SJCRH30 (cell line): ENCODE measurements around the gene PLG. TPM values are rescaled to one million over a fixed set of nuclear protein-coding genes. Genes with fewer than 3 reads are reported as not detected.
"Not testable (repeated sequence)": the region's sequence is repeated elsewhere in the genome, so short reads cannot be mapped to it uniquely, and the experiment has no call there.

Experiments
- DNase-seq, 2 experiments: peaks; one replicate each; pipeline ENCODE4 v3.0.0-alpha.2; 2015 to 2020
- H3K27ac ChIP-seq: fragments of 250-450 bp; sonication (Bioruptor Pico); 2 replicates; pipeline ENCODE4 v1.5.1; 2020; ENCODE audit warnings: mild to moderate bottlenecking, moderate library complexity
- H3K27me3 ChIP-seq: fragments of 250-450 bp; sonication (Bioruptor Pico); 2 replicates; pipeline ENCODE4 v1.5.1; 2020; ENCODE audit warnings: mild to moderate bottlenecking, moderate library complexity
- H3K36me3 ChIP-seq: fragments of 250-450 bp; sonication (Bioruptor Pico); 2 replicates; pipeline ENCODE4 v1.5.1; 2020; ENCODE audit warnings: mild to moderate bottlenecking, moderate library complexity
- H3K4me1 ChIP-seq: fragments of 250-450 bp; sonication (Bioruptor Pico); 2 replicates; pipeline ENCODE4 v1.5.1; 2020; ENCODE audit warnings: mild to moderate bottlenecking, moderate library complexity
- H3K4me3 ChIP-seq: fragments of 250-450 bp; sonication (Bioruptor Pico); 2 replicates; pipeline ENCODE4 v1.5.1; 2020; ENCODE audit warnings: mild to moderate bottlenecking, moderate library complexity
- H3K9me3 ChIP-seq: fragments of 250-450 bp; sonication (Bioruptor Pico); replicated peaks from 2 replicates; pipeline ENCODE4 v1.5.1; 2020; ENCODE audit warnings: mild to moderate bottlenecking, moderate library complexity
- total RNA-seq: library from RNA; depleted of rRNA; stranded (reverse); fragments of >200 nt; shearing (Covaris generic); gene quantifications from 2 replicates; pipeline ENCODE4 v1.2.3, GENCODE V29; 2014

PLG gene
- total RNA-seq, 1 experiment from 2014 or later, result 0.20 TPM

DNA sequence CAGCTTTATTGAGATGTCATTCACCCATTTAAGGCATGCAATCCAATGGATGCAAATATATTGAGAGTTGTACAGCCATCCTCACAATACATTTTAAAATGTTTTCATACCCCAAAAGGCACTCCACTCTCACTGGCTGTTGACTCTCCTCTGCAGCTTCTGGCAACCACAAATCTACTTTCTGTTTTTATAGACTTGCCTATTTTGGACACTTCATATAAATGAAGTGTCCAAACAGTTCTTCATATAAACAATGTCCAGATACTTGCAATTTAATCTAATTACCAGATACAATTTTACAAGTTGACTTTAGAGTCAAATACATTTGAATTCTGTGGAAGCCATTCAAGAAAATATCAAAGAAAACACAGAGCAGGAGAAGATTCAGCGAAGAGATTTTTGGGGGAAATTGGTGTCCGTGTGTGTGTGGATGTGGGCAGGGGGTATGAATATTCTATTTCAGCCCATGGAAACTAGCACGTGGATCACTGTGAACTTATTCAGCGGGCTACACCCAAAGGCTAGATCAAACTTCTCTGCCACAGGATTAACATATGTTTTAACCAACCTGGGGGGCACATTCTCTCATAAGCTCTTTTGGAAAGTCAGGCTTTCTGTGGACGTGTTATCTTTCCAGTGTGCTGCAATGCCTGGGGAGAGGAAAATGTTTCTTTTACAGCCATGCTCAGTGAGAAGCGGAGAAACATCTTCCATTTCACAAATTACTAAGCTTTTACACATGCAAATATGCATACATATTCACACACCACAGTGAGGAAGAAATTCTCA is 73.9 kb downstream of the PLG start:
- Histone ChIP-seq H3K36me3 (no peaks in the 10 kb centered on the region), H3K4me3 (no peak overlapping the region), H3K9me3 (0 out of 2 replicates have a peak, but pooled peaks cover 2% of the 10 kb centered on the region), H3K27ac (no peak overlapping the region), H3K4me1 (no peaks in the 10 kb centered on the region), H3K27me3 (peaks cover 13% of the 10 kb centered on the region; the same call in 1 of the 2 replicates)
- no peak for DNase-seq

DNA sequence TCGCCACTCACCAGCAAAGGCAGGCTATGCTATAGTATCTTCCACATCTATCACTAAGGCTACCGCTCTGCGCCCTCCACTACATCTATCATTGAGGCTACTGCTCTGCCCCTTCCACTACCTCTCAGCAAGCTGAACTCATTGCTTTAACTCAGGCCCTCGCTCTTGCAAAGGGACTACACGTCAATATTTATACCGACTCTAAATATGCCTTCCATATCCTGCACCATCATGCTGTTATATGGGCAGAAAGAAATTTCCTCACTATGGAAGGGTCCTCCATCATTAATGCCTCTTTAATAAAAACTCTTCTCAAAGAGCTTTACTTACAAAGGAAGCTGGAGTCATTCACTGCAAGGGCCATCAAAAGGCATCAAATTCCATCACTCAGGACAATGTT is 77.1 kb downstream of the PLG start:
- H3K4me3 ChIP-seq, H3K4me1 ChIP-seq, H3K27ac ChIP-seq, H3K27me3 ChIP-seq, DNase-seq, H3K36me3 ChIP-seq, H3K9me3 ChIP-seq: not testable (repeated sequence)

DNA sequence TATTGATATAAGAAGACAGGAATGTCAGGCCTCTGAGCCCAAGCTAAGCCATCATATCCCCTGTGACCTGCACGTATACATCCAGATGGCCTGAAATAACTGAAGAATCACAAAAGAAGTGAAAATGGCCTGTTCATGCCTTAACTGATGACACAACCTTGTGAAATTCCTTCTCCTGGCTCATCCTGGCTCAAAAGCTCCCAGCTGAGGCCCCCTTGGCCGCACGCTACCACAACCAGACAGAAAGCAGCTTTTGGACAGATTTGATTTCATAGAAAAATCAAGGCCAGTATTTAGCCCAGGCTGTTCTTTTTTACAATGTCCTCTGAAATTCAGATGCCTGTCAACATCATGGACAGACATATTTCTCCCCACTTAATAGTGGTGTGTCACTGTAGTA is 78.6 kb downstream of the PLG start:
- not testable (repeated sequence) for H3K36me3 ChIP-seq, H3K9me3 ChIP-seq, H3K4me1 ChIP-seq, H3K4me3 ChIP-seq, H3K27ac ChIP-seq, H3K27me3 ChIP-seq, DNase-seq

DNA sequence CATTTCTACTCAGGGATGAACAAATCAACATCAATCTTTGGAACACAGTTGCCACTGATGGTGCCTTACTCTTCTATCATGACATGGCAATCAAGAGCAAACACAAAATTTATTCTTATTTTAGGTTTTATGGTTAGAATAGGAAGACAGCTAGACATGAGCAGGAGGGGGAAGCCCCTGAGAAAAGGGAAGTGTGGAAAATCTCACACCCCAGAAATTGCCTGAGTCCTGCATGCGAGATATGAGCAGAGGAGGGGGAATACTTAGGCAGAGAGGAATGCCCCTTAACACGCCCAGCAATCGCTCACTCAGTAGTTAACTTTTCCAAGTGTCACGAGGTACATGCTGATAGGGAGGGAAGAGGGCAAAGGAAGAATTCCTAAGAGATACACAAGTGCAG is 79.3 kb downstream of the PLG start:
- Histone ChIP-seq H3K27me3 (0 out of 2 replicates have a peak, but pooled peaks cover 6% of the 10 kb centered on the region), H3K27ac (no peak overlapping the region), H3K9me3 (0 out of 2 replicates have a peak, but pooled peaks cover 2% of the 10 kb centered on the region), H3K4me1 (no peaks in the 10 kb centered on the region), H3K4me3 (no peak overlapping the region), H3K36me3 (no peaks in the 10 kb centered on the region)
- no peak for DNase-seq

DNA sequence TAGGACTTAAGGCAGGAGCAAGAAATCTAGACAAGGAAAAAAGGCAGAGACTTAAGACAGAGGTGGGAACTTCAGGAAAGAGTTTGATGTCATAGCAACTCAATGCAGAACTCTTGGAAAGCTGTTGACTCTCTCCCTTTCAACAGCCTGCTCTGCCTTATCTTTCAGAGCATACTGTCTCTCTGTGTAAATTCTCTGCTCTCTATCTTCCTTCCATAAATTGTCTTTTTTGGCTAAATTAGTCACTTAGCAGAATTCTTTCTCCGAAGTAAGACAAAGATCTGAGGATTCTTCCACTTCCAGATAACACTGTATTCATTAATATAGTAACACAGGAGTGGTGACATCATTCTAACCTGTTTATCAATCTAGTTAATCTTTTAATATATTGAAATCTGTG is 80.2 kb downstream of the PLG start:
- no peaks in the 10 kb centered on the region for H3K4me1 ChIP-seq
- H3K27ac ChIP-seq, result no peak overlapping the region
- no peaks in the 10 kb centered on the region for H3K27me3 ChIP-seq
- 0 out of 2 replicates have a peak, but pooled peaks cover 2% of the 10 kb centered on the region for H3K9me3 ChIP-seq
- no peak overlapping the region for H3K4me3 ChIP-seq
- no peaks in the 10 kb centered on the region for H3K36me3 ChIP-seq
- DNase-seq, result no peak

DNA sequence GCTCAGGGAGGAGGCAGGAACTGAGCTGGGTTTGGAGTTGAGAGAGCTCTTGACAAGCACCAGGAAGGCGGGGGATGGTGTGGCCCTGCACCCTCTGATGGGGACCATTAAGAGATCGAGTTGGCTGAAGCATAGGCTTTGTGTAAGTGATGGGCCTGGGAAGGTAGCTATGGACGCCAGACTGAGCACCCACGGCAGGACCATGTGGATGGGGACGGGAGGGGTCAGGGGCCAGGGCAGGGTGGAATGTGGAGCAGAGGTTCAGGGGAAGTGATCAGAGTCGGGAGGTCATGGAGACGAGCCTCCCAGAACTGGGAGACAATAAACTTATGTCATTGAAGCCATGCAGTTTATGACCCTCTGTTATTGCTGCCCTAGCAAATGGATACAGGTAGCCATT is 81.7 kb downstream of the PLG start:
- Histone ChIP-seq H3K27ac (no peak overlapping the region), H3K36me3 (no peaks in the 10 kb centered on the region), H3K4me3 (no peak overlapping the region), H3K27me3 (no peaks in the 10 kb centered on the region), H3K9me3 (0 out of 2 replicates have a peak, but pooled peaks cover 2% of the 10 kb centered on the region), H3K4me1 (no peaks in the 10 kb centered on the region)
- DNase-seq, result no peak

DNA sequence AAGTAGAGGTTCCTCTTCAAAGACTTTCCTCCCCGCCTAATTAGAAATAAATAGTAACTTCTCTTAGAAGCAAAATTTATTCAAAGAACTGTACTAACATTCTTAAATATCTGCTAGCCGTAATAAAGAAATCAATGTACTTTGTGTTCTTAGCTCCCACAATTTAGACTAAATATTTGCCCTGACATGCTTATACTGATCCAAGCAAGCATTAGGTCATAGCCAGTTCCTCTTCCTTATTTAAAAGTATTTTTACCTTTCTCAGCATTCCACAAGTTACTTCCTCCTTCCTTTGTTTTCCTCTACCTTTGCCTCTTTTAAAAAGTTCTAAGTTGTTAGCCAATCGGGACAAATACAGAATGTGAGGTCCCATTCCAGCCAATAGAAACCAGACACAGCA is 86.1 kb downstream of the PLG start:
- not testable (repeated sequence) for H3K27me3 ChIP-seq, H3K9me3 ChIP-seq, DNase-seq, H3K4me3 ChIP-seq, H3K36me3 ChIP-seq, H3K4me1 ChIP-seq, H3K27ac ChIP-seq

DNA sequence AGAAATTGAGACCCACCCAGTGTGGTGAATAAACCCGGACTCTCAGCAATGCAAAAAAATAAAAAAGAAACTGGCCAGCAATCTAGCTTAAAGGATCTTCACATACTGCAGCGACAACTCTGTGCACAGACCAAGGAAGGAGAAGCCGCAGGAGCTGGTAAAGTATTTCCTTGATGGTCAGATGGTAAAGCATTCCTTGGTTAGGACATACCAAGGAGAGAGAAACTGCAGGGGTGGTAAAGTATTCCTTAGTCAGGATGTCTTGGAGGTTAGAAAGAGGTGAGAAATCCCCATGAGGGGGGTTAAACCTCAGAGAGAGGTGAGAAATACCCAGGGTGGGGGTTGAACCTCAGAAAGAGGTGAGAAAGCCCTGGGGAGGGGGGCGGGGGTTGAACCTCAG is 86.8 kb downstream of the PLG start:
- Histone ChIP-seq H3K4me3 (no peak overlapping the region), H3K27ac (no peak overlapping the region), H3K27me3 (no peaks in the 10 kb centered on the region), H3K36me3 (no peaks in the 10 kb centered on the region), H3K9me3 (no peaks in the 10 kb centered on the region), H3K4me1 (peaks cover 4% of the 10 kb centered on the region; the same call in 1 of the 2 replicates)
- no peak for DNase-seq

DNA sequence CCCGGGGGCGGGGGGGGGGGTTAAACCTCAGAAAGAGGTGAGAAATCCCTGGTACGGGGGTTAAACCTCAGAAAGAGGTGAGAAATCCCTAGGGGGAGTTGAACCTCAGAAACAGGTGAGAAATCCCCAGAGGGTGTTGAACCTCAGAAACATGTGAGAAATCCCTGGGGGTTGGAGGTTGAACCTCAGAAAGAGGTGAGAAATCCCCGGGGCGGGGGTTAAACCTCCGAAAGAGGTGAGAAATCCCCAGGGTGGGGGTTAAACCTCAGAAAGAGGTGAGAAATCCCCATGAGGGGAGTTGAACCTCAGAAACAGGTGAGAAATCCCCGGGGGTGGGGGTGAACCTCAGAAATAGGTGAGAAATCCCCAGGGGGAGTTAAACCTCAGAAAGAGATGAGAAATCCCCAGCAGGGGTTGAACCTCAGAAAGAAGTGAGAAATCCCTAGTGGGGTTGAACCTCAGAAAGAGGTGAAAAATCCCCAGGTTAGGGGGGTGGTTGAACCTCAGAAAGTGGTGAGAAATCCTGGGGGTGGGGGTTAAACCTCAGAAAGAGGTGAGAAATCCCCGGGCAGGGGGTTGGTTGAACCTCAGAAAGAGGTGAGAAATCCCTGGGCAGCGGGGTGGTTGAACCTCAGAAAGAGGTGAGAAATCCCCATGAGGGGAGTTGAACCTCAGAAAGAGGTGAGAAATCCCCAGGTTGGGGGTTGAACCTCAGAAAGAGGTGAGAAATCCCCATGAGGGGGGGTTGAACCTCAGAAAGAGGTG is 87.4 kb downstream of the PLG start:
- no peak for DNase-seq
- Histone ChIP-seq H3K4me3 (no peak overlapping the region), H3K27ac (no peak overlapping the region), H3K9me3 (no peaks in the 10 kb centered on the region; the same call in 1 of the 2 replicates), H3K4me1 (peaks cover 4% of the 10 kb centered on the region; the same call in 1 of the 2 replicates), H3K27me3 (no peaks in the 10 kb centered on the region), H3K36me3 (no peaks in the 10 kb centered on the region)

DNA sequence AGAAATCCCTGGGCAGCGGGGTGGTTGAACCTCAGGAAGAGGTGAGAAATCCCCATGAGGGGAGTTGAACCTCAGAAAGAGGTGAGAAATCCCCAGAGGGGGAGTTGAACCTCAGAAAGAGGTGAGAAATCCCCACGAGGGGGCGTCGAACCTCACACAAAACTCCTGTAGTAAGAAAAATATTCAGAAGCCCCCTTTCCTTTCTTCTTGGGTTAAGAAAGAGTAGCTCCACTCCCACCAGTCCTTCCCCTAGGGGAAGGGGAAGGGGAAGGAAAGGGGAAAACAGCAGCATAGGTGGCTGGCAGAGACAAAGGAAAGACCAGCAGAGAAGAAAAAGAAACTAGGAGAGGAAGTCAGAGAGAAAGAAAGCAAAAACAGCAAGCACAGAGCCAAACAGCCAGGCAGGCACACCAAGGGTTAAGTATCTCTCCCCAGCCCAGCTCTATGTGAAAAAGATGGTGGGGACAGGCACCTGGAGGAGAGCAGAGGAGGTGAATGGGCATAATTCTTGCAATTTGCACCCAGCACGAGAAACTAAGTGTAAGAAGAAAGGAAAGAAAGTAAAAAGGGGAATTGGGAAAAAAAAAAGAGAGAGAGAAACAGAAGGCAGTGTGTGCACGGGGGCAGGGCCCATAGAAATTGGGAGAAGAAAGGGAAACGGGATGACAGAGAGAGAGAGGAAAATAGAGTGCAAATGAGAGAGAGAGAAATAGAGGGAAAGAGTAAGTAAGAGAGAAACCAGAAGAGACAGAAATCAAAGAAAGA is 88.2 kb downstream of the PLG start:
- H3K4me1 ChIP-seq, result peaks cover 4% of the 10 kb centered on the region; the same call in 1 of the 2 replicates
- H3K27ac ChIP-seq, result no peak overlapping the region
- no peaks in the 10 kb centered on the region for H3K27me3 ChIP-seq
- H3K4me3 ChIP-seq, result no peak overlapping the region
- DNase-seq, result peak in 1 of 2 experiments; percentile 21
- no peaks in the 10 kb centered on the region for H3K36me3 ChIP-seq
- no peaks in the 10 kb centered on the region; the same call in 1 of the 2 replicates for H3K9me3 ChIP-seq

DNA sequence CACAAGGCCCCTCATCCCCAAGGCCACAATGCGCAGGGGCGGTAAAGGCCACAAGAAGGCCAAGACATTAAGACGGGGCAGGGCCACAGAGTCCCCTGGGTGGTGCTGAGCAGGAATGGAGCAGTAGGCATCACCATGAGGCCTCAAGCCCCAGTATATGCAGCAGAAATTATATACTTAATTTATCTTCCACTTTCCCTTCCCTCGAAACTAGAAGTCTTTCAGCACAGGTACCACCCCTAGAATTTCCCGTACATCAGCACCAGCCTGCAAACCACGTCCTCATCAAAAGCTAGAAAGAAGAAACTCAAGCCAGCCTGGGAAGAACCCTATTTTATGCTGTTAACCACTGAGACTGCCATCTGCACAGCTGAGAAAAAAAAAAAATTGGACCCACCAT is 89.4 kb downstream of the PLG start:
- Histone ChIP-seq H3K27me3 (no peaks in the 10 kb centered on the region), H3K36me3 (no peaks in the 10 kb centered on the region), H3K9me3 (no peaks in the 10 kb centered on the region; the same call in 1 of the 2 replicates), H3K27ac (no peak overlapping the region), H3K4me1 (peaks cover 4% of the 10 kb centered on the region; the same call in 1 of the 2 replicates), H3K4me3 (no peak overlapping the region)
- DNase-seq, result no peak

DNA sequence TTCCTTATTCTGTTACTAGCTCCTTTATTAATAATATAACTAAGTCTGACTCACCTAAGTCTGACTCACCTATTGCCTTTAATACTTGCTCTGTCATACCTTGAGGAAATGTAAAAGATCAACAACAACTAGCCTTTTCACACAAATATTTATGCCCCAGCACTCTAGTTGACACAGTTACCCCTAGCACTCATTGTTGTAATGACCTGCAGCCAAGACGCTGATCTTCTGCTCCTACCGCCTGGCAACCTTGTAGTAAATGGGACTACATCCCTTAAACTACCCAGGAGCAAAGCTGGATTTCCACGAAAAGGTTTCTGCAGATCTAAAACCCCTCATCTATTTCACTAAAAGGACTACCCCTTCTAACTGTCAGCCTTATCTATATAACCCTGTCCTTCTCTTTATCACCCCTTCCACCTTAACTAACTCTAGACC is 90.0 kb downstream of the PLG start:
- Histone ChIP-seq H3K9me3 (no peaks in the 10 kb centered on the region; the same call in 1 of the 2 replicates), H3K4me1 (peaks cover 4% of the 10 kb centered on the region; the same call in 1 of the 2 replicates), H3K36me3 (no peaks in the 10 kb centered on the region), H3K4me3 (no peak overlapping the region), H3K27ac (no peak overlapping the region), H3K27me3 (no peaks in the 10 kb centered on the region)
- DNase-seq, result no peak

DNA sequence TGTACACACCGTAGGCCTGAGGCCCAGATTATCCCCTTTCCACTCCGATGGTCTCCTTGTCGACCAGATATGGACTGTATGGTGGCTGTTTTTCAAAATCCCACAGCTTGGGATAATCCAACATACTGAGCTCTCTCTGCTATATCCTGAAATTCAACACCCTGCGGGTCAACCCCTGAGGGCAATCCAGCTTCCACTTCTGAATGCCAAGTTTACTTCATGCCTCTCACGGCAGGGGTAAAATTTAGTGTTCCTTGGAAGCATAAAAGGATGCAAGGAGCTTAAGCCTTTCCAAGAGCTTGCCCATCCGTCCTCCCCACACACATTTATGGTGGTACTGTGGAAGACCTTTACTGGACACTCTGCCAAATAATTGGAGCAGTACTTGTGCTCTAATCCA is 90.7 kb downstream of the PLG start:
- Histone ChIP-seq H3K27ac (no peak overlapping the region), H3K4me3 (no peak overlapping the region), H3K36me3 (no peaks in the 10 kb centered on the region), H3K4me1 (peaks cover 4% of the 10 kb centered on the region; the same call in 1 of the 2 replicates), H3K9me3 (no peaks in the 10 kb centered on the region; the same call in 1 of the 2 replicates), H3K27me3 (no peaks in the 10 kb centered on the region)
- peak; percentile 52 to 76 for DNase-seq

DNA sequence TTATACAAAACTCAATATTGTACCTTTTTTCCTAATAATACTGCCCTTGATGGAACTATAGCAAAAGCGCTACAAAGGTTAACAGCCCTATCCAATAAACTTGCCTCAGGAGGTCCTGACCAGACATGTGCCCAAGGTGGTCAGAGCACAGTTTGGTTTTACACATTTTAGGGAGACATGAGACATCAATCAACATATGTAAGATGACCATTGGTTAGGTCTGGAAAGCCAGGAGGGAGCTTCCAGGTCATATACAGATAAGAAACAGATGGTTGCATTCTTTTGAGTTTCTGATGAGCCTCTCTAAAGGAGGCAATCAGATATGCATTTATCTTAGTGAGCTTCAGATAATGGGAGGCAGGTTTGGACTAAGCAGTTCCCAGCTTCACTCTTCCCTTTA is 91.6 kb downstream of the PLG start:
- Histone ChIP-seq H3K4me3 (no peak overlapping the region), H3K27me3 (no peaks in the 10 kb centered on the region), H3K27ac (no peak overlapping the region), H3K9me3 (no peaks in the 10 kb centered on the region; the same call in 1 of the 2 replicates), H3K4me1 (peaks cover 4% of the 10 kb centered on the region; the same call in 1 of the 2 replicates), H3K36me3 (no peaks in the 10 kb centered on the region)
- no peak for DNase-seq
